NCI-H2227 treated with DMSO at 0.1 percent for 48 hours (cell line): ENCODE results near the gene MXD4.
"Not testable (repeated sequence)": the region's sequence is repeated elsewhere in the genome, so short reads cannot be mapped to it uniquely, and the experiment has no call there.

Source experiments
- DNase-seq: peaks from one replicate; lab custom pipeline; 2025; lab: John Stamatoyannopoulos, UW

MXD4 gene

GRCh38 chr4:2275546-2276251 is 13.8 kb upstream of the MXD4 start:
- DNase-seq, result no peak

- not testable (repeated sequence) for DNase-seq
Observed at GRCh38 chr4:2275044-2275397, 13.1 kb upstream of the MXD4 start.

GRCh38 chr4:2274320-2275043 is 12.6 kb upstream of the MXD4 start:
- DNase-seq, result no peak

- DNase-seq, result no peak
Observed at GRCh38 chr4:2273657-2274319, 11.9 kb upstream of the MXD4 start.

- no peak for DNase-seq
Observed at GRCh38 chr4:2273221-2273620, 11.3 kb upstream of the MXD4 start.

GRCh38 chr4:2272828-2273120 is 10.9 kb upstream of the MXD4 start:
- DNase-seq, result no peak

- no peak for DNase-seq
Observed at GRCh38 chr4:2272026-2272827, 10.3 kb upstream of the MXD4 start.

GRCh38 chr4:2271279-2272025 is 9.5 kb upstream of the MXD4 start:
- DNase-seq, result no peak

GRCh38 chr4:2270341-2271165 is 8.6 kb upstream of the MXD4 start:
- DNase-seq, result no peak

- no peak for DNase-seq
Observed at GRCh38 chr4:2269618-2270163, 7.8 kb upstream of the MXD4 start.

- DNase-seq, result no peak
Observed at GRCh38 chr4:2269206-2269531, 7.3 kb upstream of the MXD4 start.

- DNase-seq, result no peak
Observed at GRCh38 chr4:2268357-2269205, 6.7 kb upstream of the MXD4 start.

GRCh38 chr4:2267841-2268240 is 5.9 kb upstream of the MXD4 start:
- DNase-seq, result no peak

GRCh38 chr4:2267320-2267811 is 5.5 kb upstream of the MXD4 start:
- no peak for DNase-seq

GRCh38 chr4:2266821-2267220 is 4.9 kb upstream of the MXD4 start:
- no peak for DNase-seq

GRCh38 chr4:2266181-2266580 is 4.3 kb upstream of the MXD4 start:
- DNase-seq, result no peak

- no peak for DNase-seq
Observed at GRCh38 chr4:2265113-2266110, 3.5 kb upstream of the MXD4 start.

GRCh38 chr4:2264481-2265041 is 2.7 kb upstream of the MXD4 start:
- no peak for DNase-seq
